HPDE6-E6E7 (cell line): Measurements from ENCODE around the gene TSPEAR.

Experiments
- DNase-seq: peaks from one replicate; pipeline ENCODE4 v3.0.0; 2011; ENCODE audit warnings: missing footprints; ENCODE audit errors: extremely low spot score

TSPEAR gene

GRCh38 chr21:44466351-44466954 is 244.9 kb downstream of the TSPEAR start:
- DNase-seq: no peak

DNA sequence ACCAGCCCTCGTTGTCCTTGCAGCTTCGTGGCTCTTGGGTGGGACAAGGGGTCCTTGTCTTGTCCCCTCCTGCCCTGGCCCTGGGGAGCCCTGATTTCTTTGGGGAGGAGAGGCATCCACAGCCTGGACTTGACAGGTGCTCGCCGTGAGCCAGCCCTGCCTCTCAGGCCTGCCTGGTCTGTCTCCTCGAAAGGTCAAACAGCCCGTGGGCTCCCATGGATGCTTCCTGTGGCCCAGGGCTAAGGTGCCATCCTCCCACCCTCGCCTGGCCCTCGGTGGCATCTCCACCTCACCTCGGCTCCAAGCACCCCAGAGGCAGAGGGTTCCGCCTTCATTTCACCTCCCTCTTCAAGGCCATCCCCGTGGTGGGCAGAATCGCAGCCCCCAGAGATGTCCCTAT is 247.0 kb downstream of the TSPEAR start:
- DNase-seq: no peak

DNA sequence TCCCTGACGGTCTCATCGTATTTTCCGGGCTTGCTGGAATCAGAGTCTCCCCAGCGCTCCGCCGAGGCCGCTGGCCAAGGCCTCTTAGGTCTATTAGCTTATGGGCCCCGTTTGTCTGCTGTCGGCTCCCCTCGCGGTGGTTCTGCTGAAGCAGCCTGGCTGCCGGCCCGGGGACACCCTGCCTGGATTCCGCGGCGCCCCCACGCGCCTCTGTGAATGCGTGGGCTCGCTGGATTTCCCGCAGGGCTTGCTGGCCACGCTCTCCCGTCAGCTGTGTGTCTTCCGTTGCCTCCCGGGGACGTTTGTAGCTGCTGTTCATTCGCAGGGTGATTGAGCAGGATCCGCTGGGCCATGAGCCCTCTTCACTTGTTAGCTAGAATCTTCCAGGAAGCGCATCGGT is 247.6 kb downstream of the TSPEAR start:
- DNase-seq: no peak

DNA sequence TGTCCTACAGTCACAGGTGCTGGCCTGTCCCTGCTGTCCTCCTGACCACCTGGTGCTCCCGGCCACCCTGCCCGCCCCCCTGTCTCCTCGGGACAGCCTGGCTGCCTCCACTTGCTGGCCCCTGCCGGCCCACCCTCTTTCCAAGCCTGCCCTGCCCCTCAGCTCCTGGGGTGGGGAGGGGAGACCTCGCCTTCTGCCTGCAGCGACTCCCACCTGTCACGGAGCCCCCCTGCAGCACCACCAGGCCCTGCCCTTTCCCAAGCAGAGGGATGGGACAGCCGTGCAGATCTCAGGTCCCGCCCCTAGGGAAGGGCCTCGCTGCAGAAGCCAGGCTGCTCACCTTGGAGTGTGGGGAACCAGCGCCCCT is 248.6 kb downstream of the TSPEAR start:
- DNase-seq: no peak

- no peak for DNase-seq
These were observed 249.1 kb downstream of the TSPEAR start for GRCh38 chr21:44462086-44462833.

DNA sequence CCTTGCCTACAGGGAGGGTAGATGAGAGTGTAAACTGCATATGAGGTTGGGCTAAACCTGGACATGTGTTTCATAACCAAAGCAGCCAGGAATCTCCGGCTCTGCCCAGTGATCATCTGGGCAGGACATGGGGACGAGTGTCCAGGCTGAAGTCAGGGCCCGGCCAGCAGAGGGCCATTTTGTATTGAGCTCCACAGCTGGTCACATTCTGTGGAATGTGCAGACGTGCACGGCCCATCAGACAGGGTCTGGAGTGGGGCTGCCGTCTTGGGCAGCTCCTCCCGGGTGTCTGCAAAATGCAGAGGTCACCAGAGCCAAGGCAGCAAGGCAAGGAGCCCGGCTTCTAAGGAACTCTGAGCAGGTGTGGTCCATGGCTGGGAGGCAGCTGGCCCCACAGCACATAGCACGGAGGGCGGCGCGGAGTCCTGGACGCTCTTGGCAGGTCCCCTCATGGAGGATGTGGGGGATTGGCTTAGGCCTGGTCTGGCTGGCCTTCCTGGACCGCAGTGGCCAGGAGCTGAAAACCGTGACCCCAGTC is 249.8 kb downstream of the TSPEAR start:
- no peak for DNase-seq

- DNase-seq: no peak
These were observed 250.4 kb downstream of the TSPEAR start for GRCh38 chr21:44461005-44461404.

DNA sequence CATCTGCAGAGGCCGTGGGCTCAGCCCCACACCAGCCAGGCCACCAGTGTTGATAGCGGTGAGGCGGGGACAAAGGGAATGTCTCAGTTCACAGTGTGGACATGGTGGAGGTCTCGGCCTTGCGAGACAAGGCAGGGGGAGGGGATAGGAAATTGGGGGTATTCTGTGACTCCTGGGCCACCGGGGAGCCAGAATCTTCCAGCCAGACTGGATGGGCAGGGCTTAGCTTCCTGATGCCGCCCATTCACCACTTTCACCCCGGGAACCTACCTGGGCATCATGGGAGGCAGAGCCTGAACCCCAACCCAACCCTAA is 251.0 kb downstream of the TSPEAR start:
- DNase-seq: no peak

DNA sequence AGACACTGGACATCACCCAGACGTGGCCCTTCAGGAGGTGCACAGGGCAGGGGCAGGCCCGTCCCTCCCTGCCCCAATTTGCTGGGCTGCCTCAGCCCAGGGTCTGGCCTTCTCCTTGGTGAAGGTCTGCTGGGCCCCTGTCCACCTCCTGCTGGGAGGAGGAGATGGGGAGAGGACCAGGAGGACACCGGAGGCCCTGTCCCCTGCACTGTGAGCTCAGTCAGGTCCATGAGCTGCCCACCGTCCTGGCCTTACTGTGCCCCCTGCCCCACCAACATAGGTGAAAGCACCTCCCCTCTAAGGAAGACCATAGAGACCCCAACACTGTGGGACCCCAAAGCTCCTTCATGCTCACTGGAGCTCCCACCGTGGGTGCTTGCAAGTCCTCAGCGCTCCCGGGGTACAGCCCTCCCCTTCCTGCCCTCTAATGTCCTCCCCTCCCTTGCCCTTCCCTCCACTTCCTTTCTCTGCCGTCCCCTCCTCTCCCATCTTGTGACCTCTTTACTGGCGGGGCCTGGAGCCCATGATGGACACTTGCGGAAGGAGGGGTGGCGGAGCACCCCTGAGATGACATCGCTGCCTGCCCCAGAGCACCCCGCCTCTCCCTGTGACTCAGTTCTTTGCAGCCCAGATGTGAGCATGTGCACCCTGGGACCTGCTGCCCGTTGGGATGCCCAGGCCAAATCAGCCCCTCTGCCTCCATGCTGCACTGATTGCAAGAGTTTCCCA is 251.5 kb downstream of the TSPEAR start:
- no peak for DNase-seq

DNA sequence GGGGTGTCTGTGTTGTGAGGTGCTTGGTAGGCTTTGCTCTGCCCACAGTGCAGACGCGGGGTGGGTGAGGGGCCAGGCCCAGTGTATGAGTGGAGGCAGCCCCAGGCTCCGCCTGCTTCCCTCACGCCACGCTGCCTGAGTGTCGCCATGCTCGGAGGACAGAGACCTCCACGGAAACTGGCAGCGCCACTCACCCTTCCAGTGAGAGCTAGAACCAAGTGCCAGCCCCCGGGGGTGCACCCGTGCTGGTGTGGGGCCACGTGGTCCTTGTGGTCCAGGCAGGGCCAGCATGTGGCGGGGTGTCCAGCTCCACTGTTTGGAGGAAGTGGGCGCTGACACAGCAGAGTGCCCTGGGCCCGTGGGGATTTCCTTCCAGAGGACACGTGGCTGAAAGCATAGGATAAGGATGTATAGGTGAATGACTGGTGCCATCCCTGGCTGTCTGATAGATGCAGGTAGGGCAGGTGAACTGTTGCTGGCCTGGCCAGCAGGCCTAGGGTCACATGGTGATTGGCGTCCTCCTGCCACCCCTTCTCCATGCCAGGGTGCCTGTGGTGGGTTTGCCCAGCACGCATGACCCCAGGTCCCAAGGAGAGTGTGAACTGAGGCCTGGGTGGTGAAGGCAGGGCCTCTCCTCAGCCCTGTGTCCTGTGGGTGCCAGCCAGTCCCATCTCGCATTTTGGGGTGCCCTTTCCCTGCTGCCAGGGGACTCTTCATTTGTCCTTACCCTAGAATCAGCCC is 252.2 kb downstream of the TSPEAR start:
- DNase-seq: no peak

- DNase-seq: no peak
These were observed 254.2 kb downstream of the TSPEAR start for GRCh38 chr21:44456915-44457736.

DNA sequence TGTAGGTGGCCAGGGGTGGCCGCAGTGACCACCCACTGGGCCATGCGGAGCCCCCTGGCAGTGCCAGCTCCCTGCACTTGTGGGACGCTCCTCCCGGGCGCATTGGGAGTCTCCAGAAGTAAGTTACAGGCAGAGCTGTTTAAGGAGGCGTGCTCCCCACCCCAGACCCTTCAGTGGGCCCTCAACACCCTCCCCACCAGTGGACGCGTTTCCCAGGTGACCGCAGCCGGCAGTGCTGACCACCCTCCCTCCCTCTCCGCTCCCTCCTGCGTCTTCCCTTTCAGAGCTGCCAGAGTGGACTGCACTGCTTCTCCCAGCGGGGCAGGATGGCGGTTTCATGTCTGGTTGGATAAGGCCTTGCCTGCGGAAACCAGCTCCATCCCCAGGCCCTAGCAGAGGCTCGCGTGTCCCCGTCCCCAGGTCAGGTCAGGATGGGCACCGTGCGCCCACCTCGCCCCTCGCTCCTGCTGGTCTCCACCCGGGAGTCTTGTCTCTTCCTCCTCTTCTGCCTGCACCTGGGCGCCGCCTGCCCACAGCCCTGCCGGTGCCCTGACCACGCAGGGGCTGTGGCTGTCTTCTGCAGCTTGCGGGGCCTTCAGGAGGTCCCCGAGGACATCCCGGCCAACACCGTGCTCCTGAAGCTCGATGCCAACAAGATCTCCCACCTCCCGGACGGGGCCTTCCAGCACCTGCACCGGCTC is 255.0 kb downstream of the TSPEAR start:
- DNase-seq: no peak

GRCh38 chr21:44455524-44456213 is 255.7 kb downstream of the TSPEAR start:
- DNase-seq: no peak

GRCh38 chr21:44454747-44455523 is 256.4 kb downstream of the TSPEAR start, which contains the start of gene LRRC3:
Gene LRRC3 (plus strand): TSS chr21:44455510. CDS start chr21:44456645, 1,135 bp downstream.
- DNase-seq: no peak

DNA sequence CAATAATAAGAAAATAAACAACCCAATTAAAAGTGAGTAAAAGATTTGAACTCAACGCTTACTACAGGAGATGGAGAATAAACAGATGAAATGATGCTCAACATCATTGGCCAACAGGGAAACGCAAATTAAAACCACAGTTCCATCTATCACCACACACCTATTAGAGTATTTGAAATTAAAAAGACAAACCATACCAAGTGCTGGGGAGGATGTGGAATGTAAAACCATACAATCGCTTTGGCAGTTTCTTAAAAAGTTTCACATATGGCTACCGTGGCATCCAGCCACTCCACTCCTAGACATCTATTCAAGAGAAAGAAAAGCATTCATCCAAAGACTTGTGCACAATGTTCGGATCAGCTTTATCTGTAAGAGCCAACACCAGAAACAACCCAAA is 257.3 kb downstream of the TSPEAR start:
- DNase-seq: no peak

GRCh38 chr21:44453120-44453519 is 258.3 kb downstream of the TSPEAR start:
- DNase-seq: no peak

GRCh38 chr21:44450999-44451398 is 260.4 kb downstream of the TSPEAR start:
- DNase-seq: no peak

DNA sequence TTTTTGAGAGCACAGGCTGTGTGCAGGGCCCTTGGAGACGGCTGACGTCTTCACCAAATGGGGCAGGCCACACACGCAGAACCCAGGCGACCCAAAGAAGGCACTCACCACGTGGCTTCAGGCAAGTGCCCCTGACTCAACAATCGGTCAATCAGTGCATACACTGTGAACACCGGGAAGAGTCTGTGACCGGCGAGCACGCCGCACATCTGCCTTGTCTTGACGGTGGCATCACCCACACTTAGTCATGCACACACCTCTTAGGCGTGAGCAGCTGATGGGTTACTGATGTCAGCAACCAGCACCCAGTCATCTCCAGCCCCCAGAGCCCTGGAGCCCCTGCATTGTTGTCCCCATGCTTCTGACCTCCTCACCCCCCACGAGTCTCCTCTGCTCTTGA is 261.0 kb downstream of the TSPEAR start:
- DNase-seq: no peak
